GM21447 (cell line): Measurements from ENCODE around the gene RBPJ.
"Not testable (repeated sequence)": the region's sequence is repeated elsewhere in the genome, so short reads cannot be mapped to it uniquely, and the experiment has no call there.

Source experiments
- ATAC-seq: cut with Tn5 transposase; IDR thresholded peaks from one replicate; pipeline ENCODE4 v1.9.1; 2021; ENCODE audit not compliant: unreplicated experiment

The RBPJ gene

DNA sequence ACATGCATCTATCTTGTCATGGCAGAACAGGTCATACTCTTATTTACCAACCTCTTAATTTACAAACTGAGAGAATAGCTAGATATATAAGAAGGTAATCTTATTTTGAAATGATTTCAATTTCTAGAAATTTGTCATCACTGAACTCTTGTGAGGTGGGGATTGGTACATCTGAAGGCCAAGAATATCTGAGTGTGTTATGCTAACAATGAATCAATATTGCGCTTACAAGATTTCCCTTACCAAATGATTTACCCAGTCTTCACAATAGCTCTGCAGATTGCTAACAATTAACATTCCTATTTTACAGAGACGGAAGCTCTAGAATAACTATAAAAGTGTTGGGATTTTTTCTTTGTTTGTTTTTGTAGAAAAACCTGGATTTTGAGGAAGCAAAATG is 48.3 kb downstream of the RBPJ start:
- ATAC-seq, result no peak

DNA sequence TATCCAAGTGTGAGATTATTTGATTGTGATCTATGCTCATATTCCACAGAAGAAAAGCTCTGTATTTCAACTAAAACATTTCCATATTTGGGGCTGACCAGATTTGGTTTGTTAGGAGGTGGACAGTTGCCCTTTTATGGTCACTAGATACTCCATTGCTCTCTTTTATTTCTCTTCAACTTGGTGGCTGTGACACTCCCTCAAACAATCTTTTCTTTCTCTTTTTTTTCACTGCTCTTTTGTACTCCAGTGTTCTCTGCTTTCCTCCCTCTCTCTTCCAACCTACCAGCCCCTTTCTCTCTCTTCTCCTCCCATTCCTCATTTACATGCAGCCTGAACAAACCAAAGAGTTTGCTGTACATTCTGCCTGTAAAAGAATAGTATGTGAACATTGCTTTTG is 48.8 kb downstream of the RBPJ start:
- no peak for ATAC-seq

GRCh38 chr4:26372076-26372475 is 51.3 kb downstream of the RBPJ start:
- ATAC-seq, result no peak

- ATAC-seq, result peak; percentile 91
These were observed 51.8 kb downstream of the RBPJ start for GRCh38 chr4:26372525-26373172.

GRCh38 chr4:26375551-26375950 is 54.7 kb downstream of the RBPJ start:
- ATAC-seq, result no peak

DNA sequence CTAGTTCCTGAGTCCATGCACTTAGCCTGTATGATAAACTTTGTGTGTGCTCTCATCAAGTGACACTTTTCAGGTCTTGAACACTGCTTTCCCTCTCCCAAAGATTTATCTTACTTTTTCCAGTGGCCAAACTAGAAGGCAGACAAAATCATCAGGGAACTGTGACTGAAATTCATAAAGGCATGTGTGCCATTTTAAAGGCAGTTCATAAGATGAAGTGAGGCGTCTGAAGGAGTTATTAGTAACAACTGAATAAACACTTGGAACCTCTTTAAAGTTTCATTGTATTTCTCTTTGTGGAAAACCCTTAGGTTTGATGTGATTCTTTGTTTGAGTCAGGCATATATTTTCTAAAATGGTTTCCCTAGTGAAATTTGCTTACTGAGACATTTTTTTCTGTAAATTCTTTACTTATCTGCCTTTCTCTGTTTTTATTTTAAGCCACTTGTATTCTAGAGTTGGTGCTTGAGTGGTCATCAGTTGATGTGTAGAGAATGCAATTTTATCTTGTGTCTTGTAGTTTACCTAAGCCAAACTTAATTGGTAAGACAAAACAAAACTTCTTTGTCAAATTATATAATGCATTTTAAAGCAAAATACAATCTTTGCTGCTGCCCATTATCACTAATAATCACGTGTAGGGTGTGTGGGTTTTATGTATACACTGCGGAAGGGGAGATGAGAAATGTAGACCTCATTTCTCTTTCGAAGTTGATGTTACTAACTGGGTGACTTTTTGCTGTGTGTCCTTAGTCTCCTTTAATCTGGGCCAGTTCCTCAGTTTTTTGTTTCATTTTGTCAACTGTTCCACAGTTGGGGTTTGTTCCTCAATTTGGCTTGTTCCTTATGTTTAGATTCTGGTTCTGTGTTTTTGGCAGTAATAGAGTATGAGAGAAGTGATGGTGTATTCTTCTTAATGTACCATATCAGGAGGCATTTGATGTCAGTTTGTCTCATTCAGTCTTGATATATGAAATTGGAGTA is 56.8 kb downstream of the RBPJ start:
- no peak for ATAC-seq

DNA sequence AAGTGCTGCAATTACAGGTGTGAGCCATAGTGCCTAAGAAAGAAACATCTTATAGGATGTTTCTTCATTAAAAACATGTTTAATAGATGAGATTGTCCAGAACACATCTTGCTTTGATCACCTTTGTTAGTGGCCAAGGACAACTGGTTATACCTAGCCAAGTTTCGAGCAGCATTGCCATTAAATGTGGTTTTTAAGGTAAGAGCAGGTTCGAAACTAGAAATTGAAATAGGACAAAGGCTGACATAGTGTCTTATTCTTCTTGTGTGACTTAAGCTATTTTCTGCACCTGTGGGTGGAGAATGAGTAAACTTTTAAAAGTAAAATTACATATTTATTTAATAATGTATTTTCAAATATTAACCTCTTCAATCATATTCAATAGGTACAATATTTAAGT is 59.0 kb downstream of the RBPJ start:
- no peak for ATAC-seq

DNA sequence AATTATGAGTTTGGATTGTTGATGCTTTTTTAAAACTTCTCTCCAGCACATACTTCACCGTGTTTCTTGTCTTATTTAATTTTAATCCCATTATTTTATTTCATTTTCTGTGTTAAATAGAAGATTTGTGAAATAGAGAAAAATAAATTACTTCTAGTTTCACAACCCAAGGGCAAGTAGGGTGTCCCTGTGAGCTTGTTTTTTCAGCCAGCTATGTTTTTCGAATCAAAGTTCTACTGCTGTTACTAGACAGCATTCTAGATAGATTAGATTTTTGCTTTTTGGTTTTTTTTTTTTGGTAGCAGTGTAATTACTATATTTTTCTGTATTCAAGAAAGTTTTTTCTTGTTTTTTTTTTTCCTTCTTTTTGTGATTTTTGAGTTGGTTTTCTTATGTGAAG is 59.9 kb downstream of the RBPJ start:
- ATAC-seq, result no peak

GRCh38 chr4:26384380-26385057 is 63.7 kb downstream of the RBPJ start:
- no peak for ATAC-seq

DNA sequence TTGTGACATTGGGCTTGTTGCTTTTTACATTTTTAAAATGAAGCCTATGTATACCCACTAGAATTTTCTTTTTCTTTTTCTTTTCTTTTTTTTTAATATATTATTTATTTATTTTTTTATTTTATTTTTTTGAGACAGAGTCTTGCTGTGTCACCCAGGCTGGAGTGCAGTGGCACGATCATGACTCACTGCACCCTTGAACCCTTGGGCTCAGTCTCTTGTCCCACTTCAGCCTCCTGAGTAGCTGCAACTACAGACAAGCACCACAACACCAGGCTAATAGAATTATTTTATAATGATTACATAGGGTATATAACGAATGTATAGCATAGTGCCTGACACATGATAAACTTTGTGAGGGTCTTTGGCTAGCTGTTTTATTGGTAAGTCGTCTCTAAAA is 64.9 kb downstream of the RBPJ start:
- ATAC-seq, result no peak

DNA sequence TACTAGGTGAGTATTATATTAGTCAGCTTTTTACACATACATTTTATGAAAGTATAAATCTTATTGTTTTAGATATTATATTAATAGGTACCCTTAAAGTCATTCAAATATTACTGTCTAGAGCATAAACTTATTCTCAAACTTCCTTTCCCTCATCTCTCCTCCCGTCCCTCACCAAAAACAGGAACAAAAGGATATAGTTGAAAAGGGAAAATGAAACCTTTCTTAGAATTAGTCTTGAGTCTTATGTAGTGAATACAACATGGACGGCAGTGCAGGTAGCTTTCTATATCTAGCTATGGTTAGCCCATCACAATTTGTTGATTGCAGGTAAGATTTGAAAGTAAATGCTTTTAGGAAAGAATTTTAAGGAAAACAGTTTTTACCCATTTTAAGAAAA is 65.6 kb downstream of the RBPJ start:
- no peak for ATAC-seq

- no peak for ATAC-seq
These were observed 67.9 kb downstream of the RBPJ start for GRCh38 chr4:26388671-26389070.

DNA sequence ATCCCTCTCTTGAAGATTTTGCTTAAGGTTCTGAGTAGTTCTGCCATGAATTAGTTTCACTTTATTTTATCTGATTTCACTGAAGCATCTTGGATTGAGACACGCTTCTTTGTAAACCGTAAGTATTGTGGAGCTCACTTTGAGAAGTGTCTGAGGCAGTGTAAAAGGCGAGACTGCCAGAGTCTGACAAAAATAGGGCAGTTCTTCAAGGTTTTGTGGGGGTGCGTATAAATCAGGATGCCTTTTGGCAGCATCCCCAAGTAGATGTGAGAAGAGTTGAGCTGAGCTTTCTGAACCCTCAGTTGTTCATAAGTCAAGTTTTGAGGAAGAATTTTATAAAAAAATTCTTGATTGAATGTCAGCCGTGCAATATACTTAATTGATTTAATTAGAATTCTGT is 76.3 kb downstream of the RBPJ start:
- no peak for ATAC-seq

DNA sequence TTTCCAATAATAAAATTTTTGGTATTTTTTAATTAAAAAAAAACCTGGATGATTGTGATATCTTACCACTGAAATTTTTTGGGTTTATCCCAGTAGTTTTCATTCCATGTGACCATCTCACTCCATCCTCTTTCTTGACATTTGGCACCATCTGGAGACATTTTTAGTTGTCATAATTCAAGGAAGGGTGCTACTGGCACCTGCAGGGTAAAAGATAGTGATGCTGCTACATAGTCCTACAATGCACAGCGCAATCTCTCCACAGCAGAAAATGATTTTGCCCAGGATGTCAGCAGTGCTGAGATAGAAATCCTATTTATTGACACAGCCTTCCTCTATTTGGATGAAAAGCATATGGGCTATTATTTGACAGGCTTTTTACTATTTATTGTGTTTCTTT is 79.3 kb downstream of the RBPJ start:
- ATAC-seq, result no peak

DNA sequence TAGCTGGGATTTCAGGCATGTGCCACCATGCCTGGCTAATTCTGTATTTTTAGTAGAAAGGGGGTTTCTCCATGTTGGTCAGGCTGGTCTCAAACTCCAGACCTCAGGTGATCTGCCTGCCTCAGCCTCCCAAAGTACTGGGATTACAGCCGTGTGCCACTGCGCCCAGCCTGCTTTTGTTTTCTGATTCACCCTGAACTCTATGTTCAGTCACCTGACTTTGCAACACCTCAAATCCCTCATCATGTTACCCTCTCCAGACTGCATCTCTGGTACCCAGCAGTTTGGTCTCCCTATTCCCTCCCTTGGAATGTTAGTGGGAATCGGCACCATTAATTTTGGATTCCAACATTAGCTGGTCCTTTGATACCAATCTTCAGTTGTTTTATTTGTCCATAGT is 81.2 kb downstream of the RBPJ start:
- not testable (repeated sequence) for ATAC-seq

DNA sequence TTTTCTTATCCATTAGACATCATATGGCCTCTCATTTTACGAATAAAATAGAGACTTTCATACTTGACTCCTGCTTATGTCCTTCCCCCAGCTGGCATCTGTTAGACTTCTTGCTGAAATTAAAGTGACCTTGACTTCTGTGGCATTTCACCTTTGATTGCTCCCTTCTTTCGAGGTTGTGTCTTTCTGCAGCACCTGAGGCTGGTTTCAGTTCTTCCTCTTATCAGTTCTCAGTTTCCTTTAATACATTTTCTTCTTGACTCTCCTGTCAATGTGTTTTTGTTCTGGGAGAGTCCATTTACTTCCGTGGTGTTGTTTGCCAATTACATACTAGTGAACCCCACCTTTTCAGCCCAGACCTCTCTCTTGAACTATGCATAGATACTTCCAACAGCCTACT is 81.6 kb downstream of the RBPJ start:
- peak; percentile 60 for ATAC-seq

- no peak for ATAC-seq
These were observed 84.0 kb downstream of the RBPJ start for GRCh38 chr4:26404743-26405206.

- no peak for ATAC-seq
These were observed 85.6 kb downstream of the RBPJ start for GRCh38 chr4:26406346-26406975.

- ATAC-seq, result no peak
These were observed 86.7 kb downstream of the RBPJ start for GRCh38 chr4:26407476-26407875.

DNA sequence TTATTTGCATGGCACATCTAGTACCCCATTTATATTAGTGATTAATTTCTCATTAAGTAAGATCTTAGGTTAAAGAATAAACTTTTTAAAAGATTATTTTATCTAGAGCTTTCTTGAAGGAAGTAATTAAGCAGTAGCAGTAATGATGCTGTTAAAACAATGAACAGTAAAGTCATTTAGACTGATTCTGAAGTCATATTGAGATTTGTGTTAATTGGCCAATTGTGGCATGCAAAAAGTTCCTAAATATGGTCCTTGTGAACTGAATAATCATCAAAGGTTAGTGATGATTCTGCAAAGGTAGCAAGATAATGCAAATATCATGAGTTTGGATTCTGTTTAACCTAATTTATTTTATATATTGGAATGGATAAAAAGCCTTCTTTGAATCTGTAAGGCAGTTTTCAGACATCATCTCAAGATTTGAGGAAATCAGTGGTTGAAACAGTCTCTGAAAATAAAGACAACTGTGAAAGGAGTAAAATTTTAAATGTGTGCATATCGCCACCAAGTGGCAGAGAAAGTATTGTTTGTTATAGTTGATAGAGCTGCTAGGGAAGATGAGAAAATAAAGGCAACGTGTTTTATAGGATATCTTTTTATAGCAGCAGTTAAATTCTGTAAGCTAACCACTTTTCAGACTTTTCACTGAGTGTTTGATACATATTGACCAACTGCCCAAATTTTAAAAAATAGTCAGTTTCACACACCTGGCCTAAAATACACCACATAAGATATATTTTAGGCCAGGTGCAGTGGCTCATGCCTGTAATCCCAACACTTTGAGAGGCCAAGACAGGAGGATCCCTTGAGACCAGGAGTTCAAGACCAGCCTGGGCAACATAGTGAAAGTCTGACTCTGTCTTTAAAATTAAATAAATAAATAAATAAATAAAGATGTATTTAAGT is 89.8 kb downstream of the RBPJ start:
- ATAC-seq, result peak; percentile 76
